NB4 (cell line): Measurements from ENCODE around the gene SLAMF7.
"Not testable (repeated sequence)": the region's sequence is repeated elsewhere in the genome, so short reads cannot be mapped to it uniquely, and the experiment has no call there.

Experiments used
- CTCF ChIP-seq: IDR thresholded peaks from one replicate; pipeline ENCODE4 v1.5.1; 2012; ENCODE audit warnings: low read depth, low read length
- POLR2A ChIP-seq: IDR thresholded peaks from 2 replicates; pipeline ENCODE4 v1.6.1; 2011; ENCODE audit warnings: mild to moderate bottlenecking; ENCODE audit not compliant: insufficient read length; ENCODE audit errors: extremely low read depth

GRCh38 chr1:160692390-160692789, 46.7 kb upstream of the SLAMF7 start:
- peak; percentile 14 for TF ChIP-seq CTCF
- TF ChIP-seq POLR2A: not testable (repeated sequence)
